HepG2 (cell line): ENCODE results near the gene CCNI2. TPM values are rescaled to one million over a fixed set of nuclear protein-coding genes. Genes with fewer than 3 reads are reported as not detected.

Source experiments
- ATF7-NPFF ChIP-seq: sonication (generic); formaldehyde crosslinking; IDR thresholded peaks from 2 replicates; pipeline ENCODE4 v1.8.1; 2023; ENCODE audit warnings: mild to moderate bottlenecking, low read depth, missing genetic modification reagents, moderate library complexity
- EEA1 ChIP-seq: sonication (generic); formaldehyde crosslinking; IDR thresholded peaks from 2 replicates; pipeline ENCODE4 v1.5.1; 2020; ENCODE audit warnings: mild to moderate bottlenecking, missing genetic modification reagents, borderline replicate concordance
- EED ChIP-seq: sonication (generic); formaldehyde crosslinking; IDR thresholded peaks from 2 replicates; pipeline ENCODE4 v1.5.0; 2020; ENCODE audit warnings: mild to moderate bottlenecking, missing genetic modification reagents
- HNF1B ChIP-seq: sonication (generic); formaldehyde crosslinking; IDR thresholded peaks from 2 replicates; pipeline ENCODE4 v1.5.1; 2020; ENCODE audit warnings: mild to moderate bottlenecking, moderate library complexity, missing genetic modification reagents
- HOXA3 ChIP-seq: sonication (generic); formaldehyde crosslinking; IDR thresholded peaks from 2 replicates; pipeline ENCODE4 v1.5.0; 2020; ENCODE audit warnings: missing genetic modification reagents
- KDM4B ChIP-seq: sonication (generic); formaldehyde crosslinking; IDR thresholded peaks from 2 replicates; pipeline ENCODE4 v1.4.0; 2020; ENCODE audit warnings: missing genetic modification reagents
- KDM5A ChIP-seq: fragments of 200-600 bp; sonication (generic); IDR thresholded peaks from 2 replicates; pipeline ENCODE4 v1.7.0; 2018; ENCODE audit warnings: antibody characterized with exemption, mild to moderate bottlenecking, low read length, borderline replicate concordance
- NRL ChIP-seq: sonication (generic); formaldehyde crosslinking; IDR thresholded peaks from 2 replicates; pipeline ENCODE4 v1.5.0; 2020; ENCODE audit warnings: missing genetic modification reagents, mild to moderate bottlenecking, moderate library complexity, borderline replicate concordance
- PHF20 ChIP-seq: sonication (generic); formaldehyde crosslinking; IDR thresholded peaks from 2 replicates; pipeline ENCODE4 v1.5.0; 2020; ENCODE audit warnings: mild to moderate bottlenecking, missing genetic modification reagents
- POGK ChIP-seq: sonication (generic); formaldehyde crosslinking; conservative IDR thresholded peaks from 2 replicates; pipeline ENCODE4 v1.8.0; 2022; ENCODE audit warnings: mild to moderate bottlenecking, moderate library complexity, missing genetic modification reagents
- RCOR2 ChIP-seq: IDR thresholded peaks from 2 replicates; pipeline ENCODE4 v1.6.1; 2016; ENCODE audit warnings: missing biosample characterization, missing genetic modification reagents
- SALL2 ChIP-seq: sonication (generic); formaldehyde crosslinking; IDR thresholded peaks from 2 replicates; pipeline ENCODE4 v1.8.1; 2023; ENCODE audit warnings: mild to moderate bottlenecking, missing genetic modification reagents, inconsistent platforms
- SKI ChIP-seq: fragments of 450-650 bp; IDR thresholded peaks from one replicate; pipeline ENCODE4 v1.6.1; 2018; ENCODE audit warnings: mild to moderate bottlenecking; ENCODE audit not compliant: partially characterized antibody
- U2AF2 ChIP-seq: fragments of 200-400 bp; formaldehyde crosslinking; IDR thresholded peaks from 2 replicates; pipeline ENCODE4 v1.6.1; 2017; ENCODE audit warnings: low read depth, mild to moderate bottlenecking, low read length
- YY1 ChIP-seq: IDR thresholded peaks from 2 replicates; pipeline ENCODE4 v1.6.1; 2011; ENCODE audit warnings: low read length, low read depth, moderate library complexity, mild to moderate bottlenecking; ENCODE audit not compliant: insufficient read depth, insufficient replicate concordance
- ZNF264 ChIP-seq: sonication (generic); formaldehyde crosslinking; IDR thresholded peaks from 2 replicates; pipeline ENCODE4 v1.4.0; 2020; ENCODE audit warnings: missing genetic modification reagents
- ZNF275 ChIP-seq: sonication (generic); formaldehyde crosslinking; IDR thresholded peaks from 2 replicates; pipeline ENCODE4 v1.8.0; 2022; ENCODE audit warnings: missing genetic modification reagents, mild to moderate bottlenecking, inconsistent platforms, borderline replicate concordance
- ZNF282 ChIP-seq: fragments of 450-650 bp; IDR thresholded peaks from 2 replicates; pipeline ENCODE4 v1.6.1; 2018; ENCODE audit not compliant: partially characterized antibody
- ZNF605 ChIP-seq: sonication (generic); formaldehyde crosslinking; IDR thresholded peaks from 2 replicates; pipeline ENCODE4 v1.8.0; 2022; ENCODE audit warnings: mild to moderate bottlenecking, missing genetic modification reagents
- ZUFSP ChIP-seq: sonication (generic); formaldehyde crosslinking; IDR thresholded peaks from 2 replicates; pipeline ENCODE4 v1.9.0; 2021; ENCODE audit warnings: missing genetic modification reagents, mild to moderate bottlenecking, borderline replicate concordance
- polyA plus RNA-seq, 8 experiments: library from polyadenylated mRNA; depleted of rRNA in 3 of 8; stranded (reverse) in 7 of 8; unstranded in 1 of 8; fragments of >200 nt; fragmentation: Illumina TruSeq in 4 of 8; extraction: Trizol in 4 of 8; gene quantifications; 2 replicates each; pipeline versions ENCODE4 v1.2.1 to v1.2.3, GENCODE V29; 2011 to 2016; ENCODE audit warnings: low read depth in 4 of 8, missing spikeins in 1 of 8, mixed read lengths in 1 of 8; ENCODE audit not compliant: insufficient read depth in 1 of 8
- total RNA-seq, 5 experiments: library from RNA; depleted of rRNA; stranded (reverse); fragments of >200 nt; fragmentation: Illumina TruSeq; extraction: Trizol; gene quantifications; 2 replicates each; pipeline ENCODE4 v1.2.3, GENCODE V29; 2016; ENCODE audit warnings: low read depth in 1 of 5
- TF ChIP-seq, protein P1 (sequence below): sonication (generic); formaldehyde crosslinking; IDR thresholded peaks from 2 replicates; pipeline ENCODE4 v1.4.0; 2020; ENCODE audit warnings: low read depth, mild to moderate bottlenecking, missing genetic modification reagents

CCNI2 gene
- total and polyA plus RNA-seq, 2 of the 13 experiments (the other 11 are each of a cell fraction or from before 2014, with no cell fraction given), result not detected

DNA sequence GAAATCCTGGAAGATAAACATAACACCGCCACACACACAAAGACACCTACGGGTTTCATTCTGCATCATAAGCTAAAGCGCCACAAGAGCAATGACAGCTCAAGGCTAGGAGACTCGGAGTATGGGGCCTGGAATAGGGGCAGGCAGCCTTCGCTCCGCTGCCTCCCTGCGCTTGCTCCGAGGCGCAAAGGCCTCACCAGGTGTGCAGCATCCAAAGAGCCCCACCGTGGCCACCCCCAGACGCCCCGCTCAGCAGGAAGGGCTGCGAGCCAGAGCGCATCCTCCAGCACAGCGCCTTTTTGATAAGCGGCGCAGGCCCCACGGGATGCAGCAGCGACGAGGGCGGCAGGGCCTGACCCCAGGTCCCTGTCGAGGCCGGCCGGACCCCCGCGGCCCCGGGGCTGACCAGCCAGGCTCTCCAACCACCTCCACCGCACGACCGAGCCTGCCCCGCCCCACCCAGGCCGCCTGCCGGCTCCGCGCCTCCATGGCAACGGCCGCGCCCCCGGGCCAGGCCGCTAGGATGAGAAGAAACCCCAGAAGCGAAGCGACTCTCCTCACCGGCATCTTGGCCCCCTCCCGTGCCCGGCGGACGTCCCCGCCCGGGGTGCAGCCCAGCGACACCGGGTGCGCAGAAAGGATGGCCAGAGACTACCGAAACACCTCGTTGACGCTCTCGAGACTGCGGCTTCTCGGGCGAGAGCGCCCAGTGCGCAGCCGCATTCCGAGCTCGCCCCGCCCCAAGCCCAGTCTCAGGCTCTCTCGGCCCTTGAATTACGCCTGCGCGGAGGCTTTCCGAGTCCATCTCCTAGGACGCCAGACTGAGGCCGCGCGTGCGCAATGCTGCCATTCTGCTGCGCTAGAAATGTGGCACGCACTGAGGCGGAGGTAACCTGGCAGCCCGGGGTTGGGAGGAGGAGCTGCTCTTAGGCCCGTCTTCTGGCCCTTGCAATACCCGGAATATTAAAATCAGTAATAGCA, 10.1 kb upstream of the CCNI2 start, which contains the start of gene KIF3A (continued):
- TF ChIP-seq, protein P1, sequence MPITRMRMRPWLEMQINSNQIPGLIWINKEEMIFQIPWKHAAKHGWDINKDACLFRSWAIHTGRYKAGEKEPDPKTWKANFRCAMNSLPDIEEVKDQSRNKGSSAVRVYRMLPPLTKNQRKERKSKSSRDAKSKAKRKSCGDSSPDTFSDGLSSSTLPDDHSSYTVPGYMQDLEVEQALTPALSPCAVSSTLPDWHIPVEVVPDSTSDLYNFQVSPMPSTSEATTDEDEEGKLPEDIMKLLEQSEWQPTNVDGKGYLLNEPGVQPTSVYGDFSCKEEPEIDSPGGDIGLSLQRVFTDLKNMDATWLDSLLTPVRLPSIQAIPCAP (CRISPR knock-in tag), result 0 out of 2 replicates have a peak, but pooled peaks have one; percentile 78
- 0 out of 2 replicates have a peak, but pooled peaks have one; percentile 57 for TF ChIP-seq EEA1 (CRISPR knock-in tag)
- no peak; the same call in 1 of the 2 replicates for TF ChIP-seq ZNF605
- TF ChIP-seq SALL2, result 0 out of 2 replicates have a peak, but pooled peaks have one; percentile 75
- peak; percentile 48; the same call in 1 of the 2 replicates for TF ChIP-seq PHF20 (CRISPR knock-in tag)
- peak; percentile 20 for TF ChIP-seq YY1
- no peak for TF ChIP-seq RCOR2 (CRISPR knock-in tag)
- no peak for TF ChIP-seq ATF7-NPFF (CRISPR knock-in tag)
- no peak for TF ChIP-seq ZUFSP (CRISPR knock-in tag)
- TF ChIP-seq KDM4B, result no peak
- TF ChIP-seq HOXA3 (CRISPR knock-in tag), result peak; percentile 62
- peak; percentile 54; the same call in 1 of the 2 replicates for TF ChIP-seq KDM5A
- TF ChIP-seq POGK (CRISPR knock-in tag), result peak; percentile 80; the same call in 1 of the 2 replicates
- TF ChIP-seq HNF1B, result peak; percentile 31
- TF ChIP-seq NRL, result peak; percentile 5; the same call in 1 of the 2 replicates
- no peak for TF ChIP-seq U2AF2
- no peak for TF ChIP-seq ZNF264 (CRISPR knock-in tag)
- TF ChIP-seq EED (CRISPR knock-in tag), result peak; percentile 65; the same call in 1 of the 2 replicates
- no peak for TF ChIP-seq ZNF282
- TF ChIP-seq ZNF275 (CRISPR knock-in tag), result no peak
- TF ChIP-seq SKI, result no peak
